ENCODE data around the gene ZBTB46.

ZBTB46 gene

DNA sequence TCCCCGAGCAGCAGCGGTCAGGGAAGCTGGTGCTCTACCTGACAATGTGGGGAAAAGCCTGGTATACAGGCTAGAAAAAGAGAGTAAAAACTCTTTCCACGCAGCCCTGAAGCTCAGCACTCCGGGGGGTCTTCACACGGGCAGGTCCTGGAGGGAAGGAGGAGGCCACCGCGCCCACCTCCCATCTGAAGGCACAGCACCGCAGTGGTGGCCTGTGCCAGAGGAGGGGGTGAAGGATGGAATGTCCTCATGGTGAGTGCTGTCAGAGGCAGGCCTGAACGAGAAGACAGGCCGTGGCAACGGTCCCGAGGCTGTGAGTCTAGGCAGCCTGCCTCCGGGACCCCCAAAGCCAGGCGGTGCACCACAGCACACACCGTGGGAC is 85.6 kb downstream of the ZBTB46 start:
- no peak for DNase-seq (ENCODE audit: low read depth)

DNA sequence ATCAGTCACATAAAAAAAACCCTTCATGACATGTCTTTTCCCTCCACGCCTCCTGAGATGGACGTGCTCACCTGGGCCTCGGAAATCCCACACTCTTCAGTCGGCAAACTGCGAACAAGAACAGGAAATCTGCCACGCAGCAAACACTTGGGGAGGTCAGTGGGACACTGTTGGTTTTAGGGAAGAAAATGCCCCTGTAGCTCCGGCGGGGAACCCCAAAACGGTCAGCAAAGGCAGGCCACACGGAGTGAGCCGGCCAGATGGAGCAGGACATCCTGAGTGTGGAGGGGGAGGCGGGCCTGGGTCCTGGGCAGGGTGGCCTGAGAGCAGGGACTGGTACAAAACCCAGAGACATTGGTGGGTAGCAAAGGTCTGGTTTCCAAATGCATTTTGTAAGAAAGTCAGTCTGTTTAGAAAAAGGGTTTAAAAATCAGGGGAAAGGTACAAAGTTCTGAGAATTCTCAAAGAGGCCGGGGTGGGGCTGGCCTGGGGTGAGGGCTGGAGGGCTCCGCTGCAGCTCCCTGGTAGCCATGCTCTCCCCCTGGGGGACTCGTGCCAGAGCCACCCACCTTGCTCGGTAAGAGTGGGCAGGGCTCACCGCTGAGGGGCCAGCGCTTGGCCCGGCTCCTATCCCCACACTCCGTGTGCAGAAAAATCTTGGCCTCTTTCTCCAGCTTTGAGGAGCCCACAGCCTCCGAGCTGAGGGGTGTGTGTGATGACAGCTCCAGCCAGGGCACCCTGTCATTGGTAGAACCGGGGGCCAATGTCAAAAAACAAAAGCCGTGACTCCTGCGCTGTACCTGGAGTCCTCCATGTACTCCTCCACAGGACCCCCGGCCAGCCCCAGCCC is 86.3 kb downstream of the ZBTB46 start:
- no peak for DNase-seq (ENCODE audit: low read depth)

DNA sequence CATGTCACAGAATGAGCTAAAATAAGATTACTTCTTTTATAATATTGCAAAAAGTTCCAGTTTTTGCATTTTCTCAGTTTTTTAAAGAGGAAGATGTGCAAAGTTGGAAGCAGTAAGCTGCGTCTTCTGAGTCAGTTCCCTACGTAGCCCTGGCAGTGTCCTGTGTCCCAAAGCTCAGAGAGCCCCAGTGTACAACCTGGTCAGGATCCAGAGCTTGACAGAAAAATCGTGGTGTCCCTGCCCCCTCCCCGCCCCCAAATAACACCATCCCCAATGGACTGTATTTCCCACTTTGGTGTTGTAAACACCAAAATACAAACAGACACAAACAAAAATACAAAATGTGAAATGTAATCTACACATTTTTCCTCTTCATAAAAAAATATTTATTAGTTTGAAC is 86.9 kb downstream of the ZBTB46 start:
- DNase-seq (ENCODE audit: low read depth): no peak

DNA sequence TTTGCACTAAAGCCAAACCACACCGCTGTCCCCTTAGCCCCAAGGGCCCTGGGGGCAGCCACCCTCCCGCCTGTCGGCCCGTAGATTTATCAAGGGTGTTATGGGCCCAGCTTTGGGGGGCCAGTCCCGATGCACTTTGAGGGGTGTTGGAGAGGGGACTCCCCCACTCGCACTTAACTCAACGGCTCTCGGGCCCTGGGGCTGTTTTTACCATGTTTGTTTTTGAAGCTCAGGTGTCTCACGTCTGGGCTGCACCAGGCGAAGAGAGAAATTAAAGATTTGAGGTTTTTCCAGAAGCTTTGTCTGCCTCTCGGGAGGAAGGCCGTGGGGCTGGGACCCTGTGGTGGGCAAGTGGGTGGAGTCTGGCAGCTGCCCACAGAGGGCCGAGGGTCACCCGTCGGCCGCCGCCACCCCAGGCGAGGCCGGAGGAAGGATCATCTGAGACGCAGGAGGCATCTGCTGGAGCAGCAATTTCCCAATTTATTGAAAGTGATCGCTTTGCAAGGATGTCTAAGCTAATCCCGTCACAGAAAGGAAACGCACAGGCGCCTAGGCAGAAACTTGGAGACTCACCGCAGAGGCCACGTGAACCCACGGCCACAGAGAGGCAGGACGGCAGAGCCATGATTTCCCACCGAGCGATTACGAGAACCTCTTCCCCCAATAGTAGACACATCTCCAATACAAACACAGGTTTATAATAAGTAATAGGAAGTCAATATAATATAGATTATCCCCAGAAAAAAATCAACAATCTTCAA is 87.7 kb downstream of the ZBTB46 start:
- DNase-seq (ENCODE audit: low read depth): no peak

DNA sequence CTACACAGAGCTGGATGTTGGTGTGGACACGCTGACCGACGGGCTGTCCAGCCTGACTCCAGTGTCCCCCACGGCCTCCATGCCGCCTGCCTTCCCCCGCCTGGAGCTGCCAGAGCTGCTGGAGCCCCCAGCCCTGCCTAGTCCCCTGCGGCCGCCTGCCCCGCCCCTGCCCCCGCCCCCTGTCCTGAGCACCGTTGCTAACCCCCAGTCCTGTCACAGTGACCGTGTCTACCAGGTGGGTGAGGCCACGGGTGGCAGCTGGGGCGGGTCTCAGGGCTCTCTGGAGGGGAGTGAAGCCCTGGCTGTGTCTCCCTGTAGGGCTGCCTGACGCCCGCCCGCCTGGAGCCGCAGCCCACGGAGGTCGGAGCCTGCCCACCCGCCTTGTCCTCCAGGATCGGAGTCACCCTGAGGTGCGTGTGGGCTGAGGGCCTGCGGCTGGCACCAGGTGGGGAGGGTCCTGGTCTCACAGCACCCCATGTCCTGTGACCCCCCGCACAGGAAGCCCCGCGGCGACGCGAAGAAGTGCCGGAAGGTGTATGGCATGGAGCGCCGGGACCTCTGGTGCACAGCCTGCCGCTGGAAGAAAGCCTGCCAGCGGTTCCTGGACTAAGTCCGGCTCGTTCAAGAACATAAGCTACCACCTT is 88.6 kb downstream of the ZBTB46 start:
- DNase-seq (ENCODE audit: low read depth): no peak

DNA sequence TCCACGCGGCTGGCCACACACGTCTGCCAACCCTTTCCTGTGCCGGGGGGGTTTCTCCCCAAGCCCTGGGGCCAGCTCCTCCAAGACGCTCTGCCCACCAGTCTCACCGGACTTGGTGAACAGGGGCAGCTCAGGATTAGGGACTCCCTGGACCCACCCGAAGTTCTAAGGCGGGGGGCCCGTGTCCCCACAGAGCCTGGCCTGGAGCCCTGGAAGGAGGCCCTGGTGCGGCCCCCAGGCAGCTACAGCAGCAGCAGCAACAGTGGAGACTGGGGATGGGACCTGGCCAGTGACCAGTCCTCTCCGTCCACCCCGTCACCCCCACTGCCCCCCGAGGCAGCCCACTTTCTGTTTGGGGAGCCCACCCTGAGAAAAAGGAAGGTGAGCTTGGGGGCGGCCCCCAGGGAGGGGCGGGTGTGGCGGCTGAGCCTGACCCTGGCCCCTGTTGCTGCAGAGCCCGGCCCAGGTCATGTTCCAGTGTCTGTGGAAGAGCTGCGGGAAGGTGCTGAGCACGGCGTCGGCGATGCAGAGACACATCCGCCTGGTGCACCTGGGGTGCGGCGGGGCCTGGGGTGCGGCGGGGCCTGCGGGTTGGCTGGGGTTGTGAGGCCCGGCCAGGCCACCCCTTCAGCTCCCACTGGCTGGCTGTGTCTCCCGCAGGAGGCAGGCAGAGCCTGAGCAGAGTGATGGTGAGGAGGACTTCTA is 89.2 kb downstream of the ZBTB46 start:
- no peak for DNase-seq (ENCODE audit: low read depth)

DNA sequence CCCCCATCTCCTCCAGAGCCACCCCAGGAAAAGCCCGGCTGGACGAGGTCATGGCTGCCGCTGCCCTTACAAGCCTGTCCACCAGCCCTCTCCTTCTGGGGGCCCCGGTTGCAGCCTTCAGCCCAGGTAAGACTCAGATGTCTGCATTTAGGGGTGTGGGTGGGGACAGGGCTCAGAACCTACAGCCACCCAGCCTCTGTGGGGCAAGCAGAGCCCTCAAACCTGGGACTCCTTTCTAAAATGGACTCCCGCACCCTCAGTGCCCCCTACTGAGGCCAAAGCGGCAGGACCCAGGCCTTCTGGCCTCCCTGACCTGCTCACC is 89.7 kb downstream of the ZBTB46 start:
- no peak for DNase-seq (ENCODE audit: low read depth)

DNA sequence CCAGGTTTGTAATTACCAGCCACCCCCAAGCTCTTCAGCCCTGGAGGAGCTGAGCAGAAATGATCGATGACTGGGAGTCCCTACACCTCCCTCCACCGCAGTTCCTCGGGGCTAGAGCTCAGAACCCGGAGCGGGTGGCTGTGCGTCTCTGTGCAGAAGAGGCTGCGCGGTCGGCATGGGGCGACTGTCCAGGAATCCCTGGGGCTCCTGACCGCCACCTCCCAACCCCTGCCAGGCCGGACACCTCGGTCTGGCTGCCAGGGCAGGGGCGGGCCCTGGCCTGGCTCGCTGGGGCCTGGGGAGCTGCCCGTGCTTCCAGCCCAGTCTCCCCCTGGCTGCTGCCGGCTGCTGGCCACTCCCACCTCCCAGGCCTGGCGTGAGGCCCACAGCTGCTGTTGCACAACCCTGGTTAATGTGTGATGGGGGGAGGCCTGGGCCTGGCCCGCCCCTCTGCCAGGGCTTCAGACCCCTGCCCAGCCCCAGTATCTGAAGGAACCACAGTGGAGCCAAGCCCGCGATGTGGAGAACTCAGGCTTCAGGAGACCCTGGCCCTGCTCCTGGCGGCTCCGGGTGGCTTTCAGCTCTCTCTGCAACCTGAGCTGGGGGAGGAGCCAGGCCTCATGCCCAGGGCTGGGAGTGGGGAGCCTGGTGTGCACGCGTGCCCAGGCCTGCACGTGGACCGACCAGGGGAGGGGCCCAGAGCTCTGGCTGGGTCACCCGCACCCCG is 90.3 kb downstream of the ZBTB46 start:
- no peak for DNase-seq (ENCODE audit: low read depth)

DNA sequence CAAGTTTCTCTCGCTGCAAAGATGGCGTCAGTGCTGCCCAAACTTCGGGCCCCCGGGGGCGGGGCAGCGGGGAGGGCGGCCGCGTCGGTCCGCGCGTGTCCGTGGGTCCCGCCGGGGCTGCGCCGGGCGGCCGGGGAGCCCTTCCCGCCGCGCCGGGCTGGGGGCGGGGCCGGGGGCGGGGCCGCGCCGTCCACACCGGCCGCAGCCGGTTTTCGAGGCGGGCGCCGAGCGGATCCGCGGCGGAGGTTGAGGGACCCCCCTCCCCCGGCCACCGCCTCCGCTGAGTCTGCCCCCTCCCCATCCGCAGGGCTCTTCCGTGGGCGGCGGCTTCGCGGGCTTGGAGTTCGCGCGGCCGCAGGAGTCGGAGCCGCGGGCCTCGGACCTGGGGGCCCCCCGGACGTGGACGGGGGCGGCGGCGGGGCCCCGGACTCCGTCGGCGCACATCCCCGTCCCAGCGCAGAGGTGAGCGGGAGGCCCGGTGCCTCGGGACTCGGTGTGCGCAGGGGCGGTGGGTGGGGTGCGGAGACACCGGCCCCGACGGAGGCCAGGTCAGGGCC is 90.9 kb downstream of the ZBTB46 start:
- no peak for DNase-seq (ENCODE audit: low read depth)

DNA sequence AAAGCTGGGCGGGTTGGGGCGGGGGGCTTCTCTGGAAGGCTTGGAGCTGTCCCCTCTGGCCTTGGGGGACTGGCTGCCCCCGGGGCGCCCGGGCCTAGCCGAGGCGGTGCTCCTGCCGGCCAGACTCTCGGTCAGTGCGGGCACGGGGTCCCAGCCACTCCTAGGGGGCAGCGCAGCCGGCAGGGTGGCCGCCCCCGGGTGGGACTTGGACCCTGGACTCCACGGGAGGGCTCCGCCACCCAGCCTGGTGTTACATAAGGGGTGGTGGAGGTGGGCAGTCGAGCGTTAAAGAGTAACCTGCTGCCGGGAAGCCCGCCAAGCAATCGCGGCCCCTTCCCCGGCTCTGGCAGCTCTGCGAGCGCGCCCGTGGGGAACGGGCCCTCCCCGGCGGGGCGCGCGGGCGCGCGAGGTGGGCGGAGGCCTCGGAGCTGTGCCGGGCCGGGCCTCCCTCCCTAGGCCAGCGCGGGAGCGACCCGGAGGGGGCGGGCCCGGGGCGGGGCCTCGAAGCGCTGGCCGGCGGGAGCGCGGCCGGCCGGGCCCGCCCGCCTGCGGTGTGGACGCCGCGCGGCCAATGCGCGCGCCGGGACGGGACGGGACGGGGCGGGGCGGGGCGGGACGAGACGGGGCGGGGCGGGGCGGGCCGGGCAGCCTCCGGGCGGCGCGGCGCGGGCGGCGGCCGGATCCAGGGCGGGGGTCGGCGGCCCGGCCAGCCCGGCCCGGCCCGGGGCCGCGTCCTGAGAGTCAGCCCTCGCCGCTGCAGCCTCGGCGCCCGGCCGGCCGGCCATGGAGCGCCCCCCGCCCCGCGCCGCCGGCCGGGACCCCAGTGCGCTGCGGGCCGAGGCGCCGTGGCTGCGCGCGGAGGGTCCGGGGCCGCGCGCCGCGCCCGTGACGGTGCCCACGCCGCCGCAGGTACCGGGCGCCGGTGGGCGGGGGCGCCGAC is 91.7 kb downstream of the ZBTB46 start, which contains the start of gene SLC2A4RG:
SLC2A4RG (plus strand) TSS at position 647 of the 940 bp plus-strand sequence; CDS start at position 784, 137 bp downstream.
- no peak for DNase-seq (ENCODE audit: low read depth)

DNA sequence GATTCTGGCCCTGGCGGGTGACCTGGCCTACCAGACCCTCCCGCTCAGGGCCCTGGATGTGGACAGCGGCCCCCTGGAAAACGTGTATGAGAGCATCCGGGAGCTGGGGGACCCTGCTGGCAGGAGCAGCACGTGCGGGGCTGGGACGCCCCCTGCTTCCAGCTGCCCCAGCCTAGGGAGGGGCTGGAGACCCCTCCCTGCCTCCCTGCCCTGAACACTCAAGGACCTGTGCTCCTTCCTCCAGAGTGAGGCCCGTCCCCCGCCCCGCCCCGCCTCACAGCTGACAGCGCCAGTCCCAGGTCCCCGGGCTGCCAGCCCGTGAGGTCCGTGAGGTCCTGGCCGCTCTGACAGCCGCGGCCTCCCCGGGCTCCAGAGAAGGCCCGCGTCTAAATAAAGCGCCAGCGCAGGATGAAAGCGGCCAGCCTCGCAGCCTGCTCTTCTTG is 92.4 kb downstream of the ZBTB46 start:
- no peak for DNase-seq (ENCODE audit: low read depth)

DNA sequence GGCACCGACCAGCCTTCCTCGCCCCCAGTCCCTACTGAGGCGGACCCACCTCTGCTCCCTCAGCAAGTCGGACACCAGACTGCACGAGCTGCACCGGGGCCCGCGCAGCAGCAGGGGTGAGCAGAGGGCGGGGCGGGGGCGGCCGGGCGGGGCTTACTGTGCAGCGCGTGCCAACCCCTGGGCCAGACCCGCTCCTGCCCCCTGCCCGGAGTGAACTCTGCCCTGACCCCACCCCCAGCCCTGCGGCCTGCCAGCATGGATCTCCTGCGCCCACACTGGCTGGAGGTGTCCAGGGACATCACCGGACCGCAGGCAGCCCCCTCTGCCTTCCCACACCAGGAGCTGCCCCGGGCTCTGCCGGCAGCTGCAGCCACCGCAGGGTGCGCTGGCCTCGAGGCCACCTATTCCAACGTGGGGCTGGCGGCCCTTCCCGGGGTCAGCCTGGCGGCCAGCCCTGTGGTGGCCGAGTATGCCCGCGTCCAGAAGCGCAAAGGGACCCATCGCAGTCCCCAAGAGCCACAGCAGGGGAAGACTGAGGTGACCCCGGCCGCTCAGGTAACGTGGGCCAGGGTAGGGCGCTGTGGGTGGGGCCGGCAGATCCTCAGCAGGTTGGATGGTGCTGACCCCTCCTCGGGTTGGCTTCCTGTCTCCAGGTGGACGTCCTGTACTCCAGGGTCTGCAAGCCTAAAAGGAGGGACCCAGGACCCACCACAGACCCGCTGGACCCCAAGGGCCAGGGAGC is 92.9 kb downstream of the ZBTB46 start:
- no peak for DNase-seq (ENCODE audit: low read depth)

DNA sequence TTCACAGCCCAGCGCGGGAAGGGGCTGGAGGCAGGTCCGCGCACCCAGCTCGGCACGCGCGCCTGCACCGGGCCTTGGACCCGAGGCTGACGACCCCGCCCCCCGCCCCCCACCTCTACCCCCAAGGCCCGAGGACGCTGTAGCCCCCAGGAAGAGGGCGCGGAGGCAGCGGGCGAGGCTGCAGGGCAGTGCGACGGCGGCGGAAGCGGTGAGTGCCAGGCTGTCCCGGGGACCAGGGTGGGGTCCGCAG is 93.4 kb downstream of the ZBTB46 start:
- no peak for DNase-seq (ENCODE audit: low read depth)

DNA sequence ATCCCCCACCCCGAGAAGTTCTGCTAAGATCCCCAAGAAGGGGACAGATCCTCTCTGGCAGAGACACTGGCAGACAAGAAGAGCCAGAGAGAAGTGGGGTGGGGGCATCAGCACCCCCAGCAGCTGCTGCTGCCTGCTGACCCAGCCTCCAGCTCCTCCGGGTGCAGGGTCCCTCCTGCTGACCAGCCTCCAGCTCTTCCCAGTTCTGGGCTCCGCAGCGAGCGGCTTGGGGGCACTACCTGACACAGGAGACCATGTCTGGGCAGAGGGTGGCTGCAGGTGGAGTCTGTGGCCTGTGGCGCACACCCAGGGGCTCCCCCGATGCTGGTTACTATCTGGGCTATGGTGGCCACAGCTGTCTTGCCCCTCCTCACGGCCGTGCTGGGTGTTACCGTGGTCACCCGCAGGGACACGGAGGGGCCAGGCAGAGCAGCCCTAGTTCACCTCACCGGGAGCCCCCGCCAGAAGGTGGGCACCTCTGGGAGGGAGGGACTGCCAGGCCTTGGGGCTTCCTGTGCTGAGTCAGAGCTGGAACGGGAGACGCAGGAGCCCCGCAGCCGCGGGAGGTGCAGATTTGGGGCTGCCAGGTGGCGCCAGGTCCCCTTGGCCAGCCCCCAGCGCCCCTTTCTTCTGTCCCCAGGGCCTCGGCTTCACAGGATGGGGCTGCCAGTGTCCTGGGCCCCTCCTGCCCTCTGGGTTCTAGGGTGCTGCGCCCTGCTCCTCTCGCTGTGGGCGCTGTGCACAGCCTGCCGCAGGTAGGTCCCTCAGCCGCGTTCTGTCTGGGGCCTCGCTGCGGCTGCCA is 94.0 kb downstream of the ZBTB46 start:
- DNase-seq (ENCODE audit: low read depth): no peak

DNA sequence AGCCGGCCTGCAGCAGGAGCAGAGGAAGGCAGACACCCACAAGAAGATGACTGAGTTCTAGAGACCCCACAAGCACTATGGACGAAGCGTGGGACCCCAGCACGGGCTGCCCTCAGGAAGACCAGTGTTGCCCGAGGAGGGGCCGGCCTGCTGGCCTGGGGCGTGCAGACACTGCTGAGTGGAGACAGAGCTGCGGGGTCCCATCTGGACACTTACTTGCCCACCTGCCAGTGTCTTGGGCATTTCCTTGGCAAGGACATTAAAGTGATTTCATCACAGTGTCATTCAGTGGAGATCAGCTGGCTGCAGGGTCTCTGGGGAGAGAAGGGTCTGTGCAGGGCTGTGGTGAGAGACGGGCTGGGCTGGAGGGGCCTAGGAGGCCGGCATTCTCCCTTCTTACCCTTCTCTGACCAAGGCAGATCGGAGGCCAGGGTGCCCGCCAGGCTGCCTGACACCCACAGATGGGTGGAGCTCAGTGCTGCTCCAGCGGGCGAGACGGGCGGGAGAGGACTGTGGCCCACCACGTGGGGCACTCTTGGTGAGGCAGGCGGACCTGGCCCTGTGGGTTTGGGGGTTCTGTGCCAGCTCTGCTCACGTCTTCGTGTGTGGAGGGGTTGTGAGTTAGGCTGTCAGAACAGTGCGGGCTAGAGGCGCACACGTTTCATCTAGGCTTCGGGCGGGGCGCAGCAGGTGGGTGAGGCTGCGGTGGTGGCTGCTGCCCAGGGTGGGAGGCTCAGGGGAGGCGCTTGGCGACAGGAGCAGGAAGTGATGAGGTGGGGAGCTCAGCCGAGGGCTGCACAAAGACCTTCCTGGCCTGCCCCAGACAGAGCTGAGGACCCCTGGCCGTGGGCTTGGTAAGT is 95.0 kb downstream of the ZBTB46 start, which contains the start of gene LIME1:
LIME1 (plus strand) TSS at position 806 of the 860 bp plus-strand sequence. CDS start 886 bp downstream, outside the sequence.
- peak; percentile 43 for DNase-seq (ENCODE audit: low read depth)

DNA sequence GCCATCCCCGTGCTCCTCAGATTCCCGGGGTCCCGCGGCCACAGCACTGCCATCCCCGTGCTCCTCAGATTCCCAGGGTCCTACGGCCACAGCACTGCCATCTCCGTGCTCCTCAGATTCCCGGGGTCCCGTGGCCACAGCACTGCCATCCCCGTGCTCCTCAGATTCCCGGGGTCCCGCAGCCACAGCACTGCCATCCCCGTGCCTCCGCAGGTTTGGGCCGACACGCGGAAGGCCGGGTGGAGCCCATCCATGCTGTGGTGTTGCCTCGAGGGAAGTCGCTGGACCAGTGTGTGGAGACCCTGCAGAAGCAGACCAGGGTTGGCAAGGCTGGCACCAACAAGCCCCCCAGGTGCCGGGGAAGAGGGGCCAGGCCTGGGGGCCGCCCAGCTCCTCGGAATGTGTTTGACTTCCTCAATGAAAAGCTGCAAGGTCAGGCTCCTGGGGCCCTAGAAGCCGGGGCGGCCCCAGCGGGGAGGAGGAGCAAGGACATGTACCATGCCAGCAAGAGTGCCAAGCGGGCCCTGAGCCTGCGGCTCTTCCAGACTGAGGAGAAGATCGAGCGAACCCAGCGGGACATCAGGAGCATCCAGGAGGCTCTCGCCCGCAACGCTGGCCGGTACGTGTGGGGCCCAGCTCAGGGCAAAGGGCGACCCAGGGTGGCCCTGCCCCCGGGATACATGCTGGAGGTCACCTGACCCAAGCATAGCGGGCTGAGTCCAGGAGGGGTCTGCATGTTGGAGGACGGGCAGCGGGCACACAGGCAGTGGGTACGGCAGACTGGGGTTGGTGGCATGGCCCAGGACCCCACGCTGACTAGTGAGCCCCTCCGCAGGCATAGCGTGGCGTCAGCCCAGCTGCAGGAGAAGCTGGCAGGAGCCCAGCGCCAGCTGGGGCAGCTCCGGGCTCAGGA is 95.9 kb downstream of the ZBTB46 start:
- no peak for DNase-seq (ENCODE audit: low read depth)
